Subcutaneous adipose tissue (tissue), 4 donors: ENCODE results near the gene ZBTB20. TPM values are rescaled to one million over a fixed set of nuclear protein-coding genes. Genes with fewer than 3 reads are reported as not detected.

ENCODE experiments used
- total RNA-seq, 4 donors: library from RNA; depleted of rRNA; stranded (reverse); fragments of >200 nt; gene quantifications; one replicate each; pipeline ENCODE4 v1.1.0, GENCODE V29; 2016
- TF ChIP-seq, protein P1 (sequence below): fragments of 450-650 bp; IDR thresholded peaks from one replicate; pipeline ENCODE4 v1.5.1; 2016; ENCODE audit warnings: low read depth, mild to moderate bottlenecking, control low read depth, antibody characterized with exemption, moderate library complexity

Gene ZBTB20
- total RNA-seq, 4 donors from 2014 or later = 60.3 to 93.4 (median 69.1) TPM

DNA sequence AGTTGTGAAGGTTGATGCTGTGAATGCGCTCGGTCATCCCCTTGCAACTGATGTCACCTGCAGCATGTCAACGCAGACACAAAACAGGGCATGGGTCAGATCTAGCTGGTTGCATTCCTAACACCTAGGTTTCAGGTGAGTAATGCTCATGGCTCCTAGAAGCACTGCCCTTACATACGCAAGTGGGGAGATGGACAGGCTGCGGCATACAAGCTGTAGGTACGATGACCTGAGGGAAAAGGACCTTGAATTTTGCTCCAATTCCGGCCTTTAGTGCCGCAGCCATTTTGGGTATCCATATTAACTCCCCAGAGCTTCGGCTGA, 795.3 kb downstream of the ZBTB20 start:
- TF ChIP-seq, protein P1, sequence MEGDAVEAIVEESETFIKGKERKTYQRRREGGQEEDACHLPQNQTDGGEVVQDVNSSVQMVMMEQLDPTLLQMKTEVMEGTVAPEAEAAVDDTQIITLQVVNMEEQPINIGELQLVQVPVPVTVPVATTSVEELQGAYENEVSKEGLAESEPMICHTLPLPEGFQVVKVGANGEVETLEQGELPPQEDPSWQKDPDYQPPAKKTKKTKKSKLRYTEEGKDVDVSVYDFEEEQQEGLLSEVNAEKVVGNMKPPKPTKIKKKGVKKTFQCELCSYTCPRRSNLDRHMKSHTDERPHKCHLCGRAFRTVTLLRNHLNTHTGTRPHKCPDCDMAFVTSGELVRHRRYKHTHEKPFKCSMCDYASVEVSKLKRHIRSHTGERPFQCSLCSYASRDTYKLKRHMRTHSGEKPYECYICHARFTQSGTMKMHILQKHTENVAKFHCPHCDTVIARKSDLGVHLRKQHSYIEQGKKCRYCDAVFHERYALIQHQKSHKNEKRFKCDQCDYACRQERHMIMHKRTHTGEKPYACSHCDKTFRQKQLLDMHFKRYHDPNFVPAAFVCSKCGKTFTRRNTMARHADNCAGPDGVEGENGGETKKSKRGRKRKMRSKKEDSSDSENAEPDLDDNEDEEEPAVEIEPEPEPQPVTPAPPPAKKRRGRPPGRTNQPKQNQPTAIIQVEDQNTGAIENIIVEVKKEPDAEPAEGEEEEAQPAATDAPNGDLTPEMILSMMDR = no peak

DNA sequence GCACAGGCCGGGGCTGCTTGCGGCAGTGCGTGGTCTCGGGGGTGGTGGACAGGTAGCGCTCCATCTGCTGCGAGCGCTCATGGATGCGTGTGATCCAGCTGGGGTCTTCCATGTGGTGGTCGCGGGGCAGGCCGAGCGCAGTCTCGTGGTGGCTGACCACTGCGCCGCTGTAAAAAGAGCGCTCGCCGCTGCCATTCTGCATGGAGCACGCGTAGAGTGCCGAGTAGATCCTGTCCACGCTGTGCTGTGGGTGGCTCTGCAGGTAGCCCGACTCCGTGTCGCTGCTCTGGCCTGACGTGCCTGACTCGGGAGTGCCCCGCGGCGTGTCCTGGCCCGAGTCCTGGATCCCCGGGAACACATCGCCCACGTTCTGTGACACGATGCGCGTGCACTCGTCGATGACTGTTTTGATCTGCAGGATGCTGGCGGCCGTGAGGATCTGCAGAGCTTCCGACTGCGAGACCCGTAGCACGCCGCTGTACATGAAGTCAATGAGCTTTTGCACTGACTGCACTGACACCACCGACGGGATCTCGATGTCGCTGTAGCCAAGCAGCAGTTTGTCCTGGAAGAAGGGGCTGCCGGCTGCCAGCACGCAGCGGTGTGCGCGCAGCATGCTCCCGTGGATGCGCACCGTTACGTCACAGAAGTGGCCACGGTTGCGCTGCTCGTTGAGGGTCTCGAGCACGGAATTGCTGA, 795.8 kb downstream of the ZBTB20 start:
- TF ChIP-seq, protein P1 = no peak

GRCh38 chr3:114350690-114351089, 796.4 kb downstream of the ZBTB20 start:
- TF ChIP-seq, protein P1 = no peak

- TF ChIP-seq, protein P1 = no peak
Measured at GRCh38 chr3:114350271-114350670, 796.8 kb downstream of the ZBTB20 start.

DNA sequence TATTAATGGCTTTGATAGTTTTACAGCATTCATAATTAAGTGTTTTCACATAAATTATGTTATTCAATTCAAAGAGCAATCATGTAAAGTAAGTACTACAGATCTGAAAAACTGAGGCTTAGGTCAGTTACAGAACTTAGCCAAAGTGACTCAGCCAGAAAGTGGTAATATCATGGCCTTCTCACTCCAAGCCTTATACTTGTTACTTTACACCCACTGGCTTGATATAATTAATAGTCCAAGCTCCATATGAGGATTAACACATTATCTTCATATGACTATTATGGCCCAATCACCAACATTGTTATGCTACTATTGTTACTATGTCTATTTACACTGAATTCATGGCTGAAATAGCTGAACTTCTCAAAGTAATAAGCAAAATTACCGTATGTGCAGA, 802.6 kb downstream of the ZBTB20 start:
- TF ChIP-seq, protein P1 = no peak

GRCh38 chr3:114338651-114339357, 808.3 kb downstream of the ZBTB20 start:
- TF ChIP-seq, protein P1 = no peak

DNA sequence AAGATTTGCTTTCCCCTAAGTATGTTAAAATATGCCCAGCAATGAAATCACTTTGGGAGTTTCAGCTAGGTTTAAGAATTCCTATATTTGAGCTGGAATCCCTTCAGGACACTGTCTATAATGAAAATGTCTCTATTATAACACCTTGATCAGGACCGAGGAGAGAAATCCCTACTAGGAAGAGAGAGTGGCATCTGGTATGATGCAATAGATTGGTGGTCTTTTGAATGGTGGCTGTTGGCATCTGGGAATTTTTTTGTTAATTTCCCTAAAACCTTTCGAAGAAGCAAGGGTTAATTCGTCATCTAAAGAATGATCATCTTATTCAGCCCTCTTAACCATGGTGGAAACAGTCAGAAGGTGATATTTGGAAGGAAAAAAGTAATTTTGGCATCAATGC, 810.2 kb downstream of the ZBTB20 start:
- TF ChIP-seq, protein P1 = no peak
